ENCODE measurements around the gene LRRC17.

- TF ChIP-seq CTCF (conservative IDR thresholded peaks at IDR 0.05) (no peak), EZH2 (IDR thresholded peaks at IDR 0.05; ENCODE audit: low read depth) (no peak)
These were observed 70.8 kb downstream of the LRRC17 start for GRCh38 chr7:102983602-102984001.
